Neural crest cell (in vitro differentiated cells): ENCODE results near the gene ARNT2. TPM values are rescaled to one million over a fixed set of nuclear protein-coding genes. Genes with fewer than 3 reads are reported as not detected.

Source experiments
- DNase-seq: peaks from one replicate; pipeline ENCODE4 v3.0.0; 2021; ENCODE audit warnings: low read depth, mixed read lengths, low spot score
- H3K27ac Mint-ChIP-seq: one replicate; pipeline ENCODE4 v1.8.0; 2021; ENCODE audit warnings: mild to moderate bottlenecking, mixed read lengths; ENCODE audit not compliant: unreplicated experiment
- H3K27me3 Mint-ChIP-seq: 2 replicates; pipeline ENCODE4 v1.8.0; 2021; ENCODE audit warnings: low read depth, mild to moderate bottlenecking, mixed read lengths
- H3K36me3 Mint-ChIP-seq: 2 replicates; pipeline ENCODE4 v1.8.0; 2021; ENCODE audit warnings: low read depth, mild to moderate bottlenecking, mixed read lengths
- H3K4me1 Mint-ChIP-seq: 2 replicates; pipeline ENCODE4 v1.8.0; 2021; ENCODE audit warnings: mixed read lengths
- H3K4me3 Mint-ChIP-seq: one replicate; pipeline ENCODE4 v1.8.0; 2021; ENCODE audit warnings: mild to moderate bottlenecking, mixed read lengths
- H3K9me3 Mint-ChIP-seq: 2 replicates; pipeline ENCODE4 v1.8.0; 2021; ENCODE audit warnings: mixed read lengths
- total RNA-seq: library from RNA; stranded (reverse); gene quantifications from 2 replicates; pipeline ENCODE4 v1.2.1, GENCODE V29; 2021
- TF ChIP-seq, protein P1 (sequence below): fragments of 200-600 bp; sonication (generic); conservative IDR thresholded peaks from 2 replicates; pipeline ENCODE4 v1.5.0; 2021; ENCODE audit warnings: antibody characterized with exemption, mild to moderate bottlenecking

The ARNT2 gene
- total RNA-seq, 1 donor from 2014 or later = 58.3 TPM

DNA sequence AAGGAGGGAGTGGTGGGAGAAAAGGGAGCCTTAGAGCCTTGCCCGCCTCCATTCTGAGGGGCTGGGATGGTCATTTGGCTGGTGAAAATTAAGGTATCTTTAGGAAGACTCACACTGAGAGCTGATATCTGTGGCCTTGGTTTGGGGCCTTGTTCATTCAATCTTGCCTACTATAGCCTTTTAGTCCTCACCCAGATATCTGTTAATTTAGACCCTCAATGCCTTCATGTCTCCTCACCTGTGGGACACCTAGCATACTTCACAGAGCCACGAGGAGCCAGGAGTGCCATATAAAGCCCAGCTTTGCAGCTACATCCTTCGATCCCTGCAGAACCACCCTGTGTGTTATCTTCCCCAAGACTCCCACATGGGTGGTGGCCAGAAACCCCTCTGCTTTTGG, 4.7 kb upstream of the ARNT2 start:
- DNase-seq = no peak
- Mint-ChIP-seq H3K27me3 (no peaks in the 10 kb centered on the region), H3K4me3 (no peak overlapping the region), H3K4me1 (peaks cover 20% of the 10 kb centered on the region), H3K27ac (no peak overlapping the region), H3K9me3 (no peaks in the 10 kb centered on the region), H3K36me3 (peaks cover 12% of the 10 kb centered on the region)
- TF ChIP-seq, protein P1, sequence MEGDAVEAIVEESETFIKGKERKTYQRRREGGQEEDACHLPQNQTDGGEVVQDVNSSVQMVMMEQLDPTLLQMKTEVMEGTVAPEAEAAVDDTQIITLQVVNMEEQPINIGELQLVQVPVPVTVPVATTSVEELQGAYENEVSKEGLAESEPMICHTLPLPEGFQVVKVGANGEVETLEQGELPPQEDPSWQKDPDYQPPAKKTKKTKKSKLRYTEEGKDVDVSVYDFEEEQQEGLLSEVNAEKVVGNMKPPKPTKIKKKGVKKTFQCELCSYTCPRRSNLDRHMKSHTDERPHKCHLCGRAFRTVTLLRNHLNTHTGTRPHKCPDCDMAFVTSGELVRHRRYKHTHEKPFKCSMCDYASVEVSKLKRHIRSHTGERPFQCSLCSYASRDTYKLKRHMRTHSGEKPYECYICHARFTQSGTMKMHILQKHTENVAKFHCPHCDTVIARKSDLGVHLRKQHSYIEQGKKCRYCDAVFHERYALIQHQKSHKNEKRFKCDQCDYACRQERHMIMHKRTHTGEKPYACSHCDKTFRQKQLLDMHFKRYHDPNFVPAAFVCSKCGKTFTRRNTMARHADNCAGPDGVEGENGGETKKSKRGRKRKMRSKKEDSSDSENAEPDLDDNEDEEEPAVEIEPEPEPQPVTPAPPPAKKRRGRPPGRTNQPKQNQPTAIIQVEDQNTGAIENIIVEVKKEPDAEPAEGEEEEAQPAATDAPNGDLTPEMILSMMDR = no peak

DNA sequence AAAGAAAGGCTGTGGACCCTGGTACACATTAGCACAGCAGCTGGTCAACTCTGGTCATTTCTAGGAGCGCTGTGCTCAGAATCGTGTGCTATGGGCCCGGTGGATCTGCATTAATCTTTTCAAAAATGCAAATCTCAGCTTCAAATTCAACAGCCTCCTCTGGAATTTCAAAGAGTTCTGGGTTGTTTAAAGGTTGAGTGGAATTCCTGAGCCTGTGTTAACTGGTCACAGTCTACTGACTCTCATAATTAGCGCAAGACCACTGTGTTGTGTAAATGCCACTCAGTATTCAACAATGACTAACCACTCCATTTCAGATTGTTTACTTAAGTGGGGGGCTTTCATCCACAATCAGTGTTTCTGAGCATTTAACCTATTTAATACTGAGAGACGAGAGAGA, 2.7 kb upstream of the ARNT2 start:
- Mint-ChIP-seq H3K27me3 (no peaks in the 10 kb centered on the region), H3K4me1 (peaks cover 37% of the 10 kb centered on the region), H3K4me3 (peak overlapping the region; percentile 81), H3K9me3 (no peaks in the 10 kb centered on the region), H3K36me3 (peaks cover 12% of the 10 kb centered on the region), H3K27ac (no peak overlapping the region)
- DNase-seq = no peak
- TF ChIP-seq, protein P1 = no peak

DNA sequence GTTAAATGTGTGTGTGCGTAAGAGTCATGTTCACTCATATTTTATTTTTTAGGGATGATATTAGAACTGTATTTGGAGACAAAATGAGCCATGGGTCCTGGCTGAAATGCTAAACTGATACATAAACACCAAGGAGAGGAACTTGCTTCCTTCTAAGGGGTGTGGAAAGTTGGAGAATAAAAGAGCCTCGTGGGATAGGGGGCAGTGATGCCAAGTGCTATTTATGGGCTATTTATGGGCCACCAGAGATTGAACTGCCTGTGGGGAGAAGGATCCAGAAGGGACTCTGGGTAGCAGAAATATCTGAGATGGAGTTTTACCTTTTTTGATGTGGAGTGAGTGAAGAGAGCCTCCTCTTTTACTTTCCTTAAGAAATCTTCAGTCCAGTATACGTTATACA, 1.8 kb upstream of the ARNT2 start:
- Mint-ChIP-seq H3K9me3 (no peaks in the 10 kb centered on the region), H3K27me3 (no peaks in the 10 kb centered on the region), H3K4me3 (peak overlapping the region; percentile 81), H3K4me1 (peaks cover 46% of the 10 kb centered on the region), H3K36me3 (peaks cover 12% of the 10 kb centered on the region), H3K27ac (no peak overlapping the region)
- TF ChIP-seq, protein P1 = no peak
- DNase-seq = no peak

DNA sequence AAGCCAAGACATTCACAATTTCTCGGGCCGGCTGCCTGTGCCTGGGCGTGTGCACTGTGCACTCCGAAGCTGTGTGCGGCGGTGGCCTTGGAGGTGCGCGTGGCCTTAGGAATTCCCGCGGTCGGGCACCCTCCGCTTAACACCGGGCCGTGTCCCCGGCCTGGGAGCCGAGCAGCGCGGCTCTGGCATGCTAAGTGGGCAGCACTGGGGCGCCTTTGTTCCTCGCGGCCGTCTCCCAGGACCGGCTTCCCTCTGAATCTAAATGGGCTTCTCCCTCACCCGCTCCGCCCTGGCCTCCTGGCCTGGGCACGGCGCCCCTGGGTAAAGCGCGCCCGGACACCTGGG, 498 bp upstream of the ARNT2 start:
- TF ChIP-seq, protein P1 = no peak
- no peaks in the 10 kb centered on the region for H3K9me3 Mint-ChIP-seq
- no peaks in the 10 kb centered on the region for H3K27me3 Mint-ChIP-seq

DNA sequence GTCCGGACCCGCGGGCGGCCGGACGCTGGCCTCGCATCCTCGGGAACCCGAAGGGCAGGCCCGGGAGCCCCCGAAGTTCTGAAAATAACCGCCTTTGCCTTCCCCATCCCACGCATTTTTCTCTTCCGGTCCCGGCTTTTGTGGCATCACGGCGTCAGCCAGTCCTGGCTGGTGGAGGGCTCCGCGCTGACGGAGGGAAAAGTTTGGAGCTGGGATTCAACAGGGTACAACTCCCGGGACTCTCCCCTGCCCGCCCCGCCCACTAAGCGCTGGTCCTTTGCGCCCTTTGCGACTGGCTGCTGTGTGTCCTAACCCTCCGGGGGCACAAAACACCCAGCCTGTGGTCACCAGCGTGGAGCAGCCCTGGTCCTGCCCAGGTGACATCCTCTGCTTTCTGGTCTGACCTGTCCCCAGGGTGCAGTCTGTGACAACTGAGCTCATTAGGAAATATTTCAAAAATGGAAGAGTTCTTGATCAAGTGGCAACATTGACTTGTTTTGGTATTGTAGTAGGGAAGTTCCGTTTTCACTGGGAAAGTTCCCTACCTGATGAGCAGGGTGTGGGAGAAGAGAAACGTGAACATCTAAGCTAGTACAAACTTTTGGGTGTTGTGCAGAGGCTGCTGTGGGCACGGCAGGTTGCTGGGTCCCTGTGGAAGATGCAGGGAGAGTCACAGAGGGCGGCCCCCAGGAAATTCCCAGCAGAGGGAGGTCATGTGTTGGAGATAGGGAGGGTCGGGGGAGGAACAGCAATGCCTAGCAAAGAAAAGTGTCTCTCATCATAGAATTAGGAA, 775 bp downstream of the ARNT2 start:
- DNase-seq = peak; percentile 47
- TF ChIP-seq, protein P1 = no peak
- H3K27ac Mint-ChIP-seq = peak overlapping the region; percentile 99
- peak overlapping the region; percentile 95 for H3K4me3 Mint-ChIP-seq
- no peaks in the 10 kb centered on the region for H3K27me3 Mint-ChIP-seq
- peaks cover 18% of the 10 kb centered on the region for H3K36me3 Mint-ChIP-seq
- H3K9me3 Mint-ChIP-seq = no peaks in the 10 kb centered on the region
- H3K4me1 Mint-ChIP-seq = peaks cover 66% of the 10 kb centered on the region

More for the DNA sequence above, 498 bp upstream of the ARNT2 start:
- Mint-ChIP-seq H3K4me1 (peaks cover 55% of the 10 kb centered on the region), H3K4me3 (peak overlapping the region; percentile 81), H3K27ac (peak overlapping the region; percentile 79), H3K36me3 (peaks cover 9% of the 10 kb centered on the region)
- peak; percentile 43 for DNase-seq
